ENCODE data around the gene GALNT12. TPM values are rescaled to one million over a fixed set of nuclear protein-coding genes. Genes with fewer than 3 reads are reported as not detected.

The GALNT12 gene
- total and polyA plus RNA-seq, 2 donors, result 12.6 to 13.0 TPM

- no peaks in the 10 kb centered on the region for H3K4me1 ChIP-seq (ENCODE audit: insufficient read depth)
- WGBS, result 93% methylated on average over 25 of the region's 25 CpGs
- no peaks in the 10 kb centered on the region for H3K36me3 ChIP-seq (ENCODE audit: insufficient read depth)
- no peak for DNase-seq (ENCODE audit: extremely low spot score)
- H3K27ac ChIP-seq (ENCODE audit: low read depth), result no peak overlapping the region
- H3K4me3 ChIP-seq (ENCODE audit: low read depth, low read length), result no peak overlapping the region
Observed at GRCh38 chr9:98790134-98790841, 17.2 kb upstream of the GALNT12 start.

- 54% methylated on average over 10 of the region's 10 CpGs for WGBS
- no peak overlapping the region for H3K27ac ChIP-seq (ENCODE audit: low read depth)
- H3K4me1 ChIP-seq (ENCODE audit: insufficient read depth), result no peaks in the 10 kb centered on the region
- DNase-seq (ENCODE audit: extremely low spot score), result no peak
- no peak overlapping the region for H3K4me3 ChIP-seq (ENCODE audit: low read depth, low read length)
- no peaks in the 10 kb centered on the region for H3K36me3 ChIP-seq (ENCODE audit: insufficient read depth)
Observed at GRCh38 chr9:98790842-98791607, 16.4 kb upstream of the GALNT12 start.

GRCh38 chr9:98791608-98792490, 15.6 kb upstream of the GALNT12 start:
- no peak for DNase-seq (ENCODE audit: extremely low spot score)
- Histone ChIP-seq H3K27ac (ENCODE audit: low read depth) (no peak overlapping the region), H3K4me3 (ENCODE audit: low read depth, low read length) (no peak overlapping the region), H3K4me1 (ENCODE audit: insufficient read depth) (no peaks in the 10 kb centered on the region), H3K36me3 (ENCODE audit: insufficient read depth) (no peaks in the 10 kb centered on the region)
- WGBS, result 84% methylated on average over 18 of the region's 18 CpGs

GRCh38 chr9:98793031-98793430, 14.4 kb upstream of the GALNT12 start:
- 95% methylated on average over 2 of the region's 2 CpGs for WGBS
- DNase-seq (ENCODE audit: extremely low spot score), result no peak
- Histone ChIP-seq H3K27ac (ENCODE audit: low read depth) (no peak overlapping the region), H3K36me3 (ENCODE audit: insufficient read depth) (no peaks in the 10 kb centered on the region), H3K4me1 (ENCODE audit: insufficient read depth) (no peaks in the 10 kb centered on the region), H3K4me3 (ENCODE audit: low read depth, low read length) (no peak overlapping the region)

- DNase-seq (ENCODE audit: extremely low spot score), result no peak
- H3K27ac ChIP-seq (ENCODE audit: low read depth), result no peak overlapping the region
Observed at GRCh38 chr9:98794802-98795201, 12.7 kb upstream of the GALNT12 start.

GRCh38 chr9:98795295-98795955, 12.0 kb upstream of the GALNT12 start:
- no peak for DNase-seq (ENCODE audit: extremely low spot score)
- Histone ChIP-seq H3K27ac (ENCODE audit: low read depth) (no peak overlapping the region), H3K4me3 (ENCODE audit: low read depth, low read length) (peak overlapping the region; percentile 83), H3K4me1 (ENCODE audit: insufficient read depth) (no peaks in the 10 kb centered on the region), H3K36me3 (ENCODE audit: insufficient read depth) (no peaks in the 10 kb centered on the region)
- 45% methylated on average over 12 of the region's 12 CpGs for WGBS

More at GRCh38 chr9:98794802-98795201, 12.7 kb upstream of the GALNT12 start:
- Histone ChIP-seq H3K4me3 (ENCODE audit: low read depth, low read length) (no peak overlapping the region), H3K4me1 (ENCODE audit: insufficient read depth) (no peaks in the 10 kb centered on the region), H3K36me3 (ENCODE audit: insufficient read depth) (no peaks in the 10 kb centered on the region)
- 85% methylated on average over 3 of the region's 3 CpGs for WGBS

- under 1% methylated on average over 48 of the region's 48 CpGs for WGBS
- H3K4me1 ChIP-seq (ENCODE audit: insufficient read depth), result no peaks in the 10 kb centered on the region
- DNase-seq (ENCODE audit: extremely low spot score), result no peak
Observed at GRCh38 chr9:98795970-98796363, 11.5 kb upstream of the GALNT12 start.

GRCh38 chr9:98796364-98797101, 10.9 kb upstream of the GALNT12 start, which contains the start of gene ANKS6:
Gene ANKS6 (minus strand): TSS chr9:98796555. CDS start chr9:98796491, 64 bp downstream.
- DNase-seq (ENCODE audit: extremely low spot score), result no peak
- Histone ChIP-seq H3K4me1 (ENCODE audit: insufficient read depth) (no peaks in the 10 kb centered on the region), H3K36me3 (ENCODE audit: insufficient read depth) (no peaks in the 10 kb centered on the region), H3K27ac (ENCODE audit: low read depth) (peak within 1 kb of the TSS; percentile 68), H3K4me3 (ENCODE audit: low read depth, low read length) (peak within 1 kb of the TSS; percentile 83)
- 4% methylated on average over 86 of the region's 86 CpGs for WGBS

More at GRCh38 chr9:98795970-98796363, 11.5 kb upstream of the GALNT12 start:
- H3K4me3 ChIP-seq (ENCODE audit: low read depth, low read length), result peak overlapping the region; percentile 83
- H3K27ac ChIP-seq (ENCODE audit: low read depth), result no peak overlapping the region
- no peaks in the 10 kb centered on the region for H3K36me3 ChIP-seq (ENCODE audit: insufficient read depth)

GRCh38 chr9:98797491-98797890, 10.0 kb upstream of the GALNT12 start:
- Histone ChIP-seq H3K4me3 (ENCODE audit: low read depth, low read length) (no peak overlapping the region), H3K4me1 (ENCODE audit: insufficient read depth) (no peaks in the 10 kb centered on the region), H3K36me3 (ENCODE audit: insufficient read depth) (no peaks in the 10 kb centered on the region), H3K27ac (ENCODE audit: low read depth) (no peak overlapping the region)
- no peak for DNase-seq (ENCODE audit: extremely low spot score)
- 85% methylated on average over 4 of the region's 4 CpGs for WGBS

- no peaks in the 10 kb centered on the region for H3K36me3 ChIP-seq (ENCODE audit: insufficient read depth)
- DNase-seq (ENCODE audit: extremely low spot score), result no peak
- no peak overlapping the region for H3K27ac ChIP-seq (ENCODE audit: low read depth)
- H3K4me1 ChIP-seq (ENCODE audit: insufficient read depth), result no peaks in the 10 kb centered on the region
- 97% methylated on average over 3 of the region's 3 CpGs for WGBS
- no peak overlapping the region for H3K4me3 ChIP-seq (ENCODE audit: low read depth, low read length)
Observed at GRCh38 chr9:98798254-98798653, 9.2 kb upstream of the GALNT12 start.

GRCh38 chr9:98801561-98801960, 5.9 kb upstream of the GALNT12 start:
- no peak overlapping the region for H3K4me3 ChIP-seq (ENCODE audit: low read depth, low read length)
- no peaks in the 10 kb centered on the region for H3K4me1 ChIP-seq (ENCODE audit: insufficient read depth)
- no peaks in the 10 kb centered on the region for H3K36me3 ChIP-seq (ENCODE audit: insufficient read depth)
- 92% methylated on average over 1 of the region's 1 CpG for WGBS
- H3K27ac ChIP-seq (ENCODE audit: low read depth), result no peak overlapping the region
- DNase-seq (ENCODE audit: extremely low spot score), result no peak

GRCh38 chr9:98801969-98802371, 5.5 kb upstream of the GALNT12 start:
- no peak overlapping the region for H3K4me3 ChIP-seq (ENCODE audit: low read depth, low read length)
- WGBS, result 80% methylated on average over 1 of the region's 1 CpG
- H3K27ac ChIP-seq (ENCODE audit: low read depth), result no peak overlapping the region
- H3K36me3 ChIP-seq (ENCODE audit: insufficient read depth), result no peaks in the 10 kb centered on the region
- no peaks in the 10 kb centered on the region for H3K4me1 ChIP-seq (ENCODE audit: insufficient read depth)
- no peak for DNase-seq (ENCODE audit: extremely low spot score)

Data from urinary bladder (tissue), 4 donors.